NCI-H2196 (cell line): ENCODE results near the gene CDK10.
A peak's percentile ranks its signal among the peaks of the same experiment; 100 is the strongest.
"Not testable (repeated sequence)": the region's sequence is repeated elsewhere in the genome, so short reads cannot be mapped to it uniquely, and the experiment has no call there.

Experiments used
- DNase-seq: peaks from one replicate; lab custom pipeline; 2025; ENCODE audit not compliant: unreplicated experiment; lab: John Stamatoyannopoulos, UW

The CDK10 gene

DNA sequence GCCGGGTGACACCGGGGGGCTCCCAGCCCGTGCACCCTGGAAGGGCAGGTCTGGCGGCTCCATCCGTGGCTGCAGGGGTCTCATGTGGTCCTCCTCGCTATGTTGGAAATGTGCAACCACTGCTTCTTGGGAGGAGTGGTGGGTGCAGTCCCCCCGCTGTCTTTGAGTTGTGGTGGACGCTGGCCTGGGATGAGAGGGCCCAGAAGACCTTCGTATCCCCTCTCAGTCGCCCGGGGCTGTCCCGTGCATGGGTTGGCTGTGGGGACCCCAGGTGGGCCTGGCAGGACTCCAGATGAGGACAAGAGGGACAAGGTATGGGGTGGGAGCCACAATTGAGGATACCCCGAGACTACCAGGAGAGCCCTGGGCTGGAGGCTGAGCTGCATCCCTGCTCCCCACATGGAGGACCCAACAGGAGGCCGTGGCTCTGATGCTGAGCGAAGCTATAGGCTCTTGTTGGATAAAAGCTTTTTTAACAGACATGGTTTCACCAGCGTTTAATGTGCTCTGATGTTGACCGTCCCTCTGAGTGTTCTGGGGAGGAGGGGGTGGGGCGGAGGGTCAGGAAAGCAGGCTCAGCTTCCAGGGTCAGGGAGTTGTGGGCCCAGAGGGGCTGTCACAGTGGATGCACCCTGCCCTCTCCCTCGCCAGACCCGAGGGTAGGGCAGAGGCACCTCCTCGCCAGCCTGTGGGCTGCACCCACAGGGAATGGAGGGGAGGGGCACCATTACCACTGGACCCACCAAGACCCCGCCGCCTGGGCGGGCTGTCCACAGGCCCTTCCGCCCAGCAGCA is 9.6 kb downstream of the CDK10 start:
- no peak for DNase-seq

- no peak for DNase-seq
Observed at GRCh38 chr16:89696670-89697128, 10.2 kb downstream of the CDK10 start.

GRCh38 chr16:89697161-89697615 is 10.7 kb downstream of the CDK10 start:
- peak; percentile 38 for DNase-seq

- no peak for DNase-seq
Observed at GRCh38 chr16:89697616-89698331, 11.3 kb downstream of the CDK10 start.

GRCh38 chr16:89698717-89699116 is 12.2 kb downstream of the CDK10 start:
- not testable (repeated sequence) for DNase-seq

DNA sequence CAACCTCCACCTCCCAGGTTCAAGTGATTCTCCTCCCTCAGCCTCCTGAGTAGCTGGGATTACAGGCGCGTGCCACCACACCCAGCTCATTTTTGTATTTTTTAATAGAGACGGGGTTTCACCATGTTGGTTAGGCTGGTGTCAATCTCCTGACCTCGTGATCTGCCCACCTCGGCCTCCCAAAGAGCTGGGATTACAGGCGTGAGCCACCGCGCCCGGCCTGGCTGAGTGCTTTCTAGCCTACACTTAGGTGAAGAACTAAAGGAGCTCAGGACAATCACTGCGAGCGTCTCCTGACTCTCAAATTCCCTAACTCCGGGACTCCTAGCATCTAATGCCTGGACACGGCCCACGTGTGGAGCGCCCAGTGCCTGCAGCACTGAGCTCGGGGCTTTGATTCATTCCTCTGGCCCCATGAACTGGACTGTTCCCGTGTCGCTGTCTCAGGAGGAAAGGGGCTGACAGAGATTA is 13.2 kb downstream of the CDK10 start:
- DNase-seq: not testable (repeated sequence)

DNA sequence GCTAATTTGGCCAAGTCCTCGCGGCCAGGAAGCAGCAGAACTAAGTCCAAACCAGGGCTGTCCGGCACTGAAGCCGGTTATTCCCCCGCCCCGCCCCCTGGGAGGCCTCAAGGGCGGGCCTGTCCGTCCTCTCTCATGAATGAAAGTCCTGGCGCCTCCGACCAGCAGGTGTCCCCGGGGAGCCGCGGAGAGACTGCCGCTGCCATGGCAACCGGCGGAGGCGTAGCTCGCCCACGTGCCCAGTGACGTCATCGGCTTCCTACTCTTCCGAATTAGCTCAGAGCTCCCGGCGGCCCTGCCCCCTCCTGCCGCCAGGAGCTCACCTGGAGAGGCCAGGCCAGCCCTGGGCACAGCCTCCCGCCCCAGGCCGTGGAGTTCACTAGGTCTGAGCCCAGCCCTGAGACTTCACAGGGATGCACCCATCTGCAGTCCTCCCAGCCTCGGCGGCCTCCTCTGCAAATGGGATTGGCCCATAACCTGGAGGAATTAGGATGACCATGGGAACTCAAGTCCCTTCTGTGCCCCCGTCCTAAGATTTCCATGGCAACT is 13.7 kb downstream of the CDK10 start:
- peak; percentile 97 for DNase-seq

- DNase-seq: peak; percentile 55
Observed at GRCh38 chr16:89700649-89701424, 14.3 kb downstream of the CDK10 start.

- peak; percentile 86 for DNase-seq
Observed at GRCh38 chr16:89701425-89702406, 15.2 kb downstream of the CDK10 start, which contains the start of gene SPATA2L. Gene SPATA2L (minus strand): TSS chr16:89701705. CDS start chr16:89701232, 473 bp downstream.

DNA sequence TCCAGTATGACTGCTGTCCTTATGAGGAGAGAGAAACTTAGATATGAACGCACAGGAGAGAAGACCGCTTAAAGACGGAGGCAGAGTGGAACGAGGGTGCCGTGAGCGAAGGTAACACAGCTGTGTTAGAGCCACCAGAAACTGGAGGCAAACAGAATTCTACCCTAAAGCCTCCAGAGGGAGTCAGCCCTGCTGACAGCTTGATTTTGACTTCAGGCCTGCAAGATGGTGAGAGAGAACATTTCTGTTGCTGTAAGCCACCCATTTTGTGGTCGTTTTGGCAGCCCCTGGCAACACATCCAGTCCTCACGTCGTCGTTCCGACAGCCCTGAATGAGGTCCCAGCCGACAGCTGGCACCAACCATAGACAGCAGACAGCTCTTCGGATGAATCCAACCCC is 17.8 kb downstream of the CDK10 start:
- DNase-seq: no peak

DNA sequence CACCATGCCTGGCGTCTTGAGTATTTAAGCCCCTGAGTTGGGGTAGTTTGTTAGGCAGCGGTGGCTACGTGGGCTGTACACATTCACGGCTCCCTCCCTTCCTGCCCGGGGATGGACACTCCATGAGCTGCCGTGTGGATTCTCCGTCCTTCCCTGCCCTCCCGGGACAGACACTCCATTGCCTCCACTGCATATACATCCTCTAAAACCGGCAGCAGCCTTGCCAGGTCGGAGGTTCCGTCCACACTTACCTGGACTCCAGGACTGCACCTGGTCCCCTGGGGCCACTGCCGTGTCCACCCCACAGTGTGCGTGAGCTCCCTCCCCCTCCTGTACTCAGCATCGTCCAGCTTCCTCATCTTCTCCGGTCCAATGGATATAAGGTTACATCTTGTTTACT is 18.5 kb downstream of the CDK10 start:
- no peak for DNase-seq

DNA sequence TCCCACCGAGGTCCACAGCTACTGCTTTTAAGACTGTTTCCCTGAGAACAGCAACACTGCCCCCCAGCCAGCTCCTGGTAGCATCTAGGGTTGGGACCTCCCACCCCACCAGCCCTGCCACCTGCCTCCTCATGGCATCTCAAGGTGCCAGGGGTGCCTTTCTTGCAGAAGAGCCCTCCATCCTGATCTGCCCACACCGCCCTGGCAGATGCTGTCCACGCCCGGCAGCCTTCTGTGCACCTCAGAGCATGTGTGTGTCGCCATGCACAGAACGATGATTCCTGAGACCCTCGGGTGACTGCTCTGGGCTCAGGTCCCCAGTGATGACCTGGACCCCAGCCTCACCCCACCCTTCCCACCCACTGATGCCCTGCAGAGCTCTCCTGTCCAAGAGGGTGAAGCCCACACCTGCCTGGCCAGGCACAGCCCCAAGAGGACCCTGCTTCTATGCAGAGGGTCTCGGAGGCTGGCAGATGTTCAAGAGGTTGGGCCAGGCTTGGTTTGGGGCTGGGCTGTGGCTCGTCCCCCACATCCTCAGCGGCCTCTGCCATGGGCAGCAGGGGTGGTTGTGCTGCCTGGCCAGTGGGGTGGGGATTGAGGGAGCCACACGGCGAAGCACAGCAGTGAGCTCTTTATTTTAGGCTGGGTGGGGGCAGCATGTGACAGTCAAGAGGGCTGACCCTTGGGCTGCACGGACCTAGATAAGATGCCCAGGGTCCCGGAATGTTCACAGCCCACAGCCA is 20.2 kb downstream of the CDK10 start:
- no peak for DNase-seq

DNA sequence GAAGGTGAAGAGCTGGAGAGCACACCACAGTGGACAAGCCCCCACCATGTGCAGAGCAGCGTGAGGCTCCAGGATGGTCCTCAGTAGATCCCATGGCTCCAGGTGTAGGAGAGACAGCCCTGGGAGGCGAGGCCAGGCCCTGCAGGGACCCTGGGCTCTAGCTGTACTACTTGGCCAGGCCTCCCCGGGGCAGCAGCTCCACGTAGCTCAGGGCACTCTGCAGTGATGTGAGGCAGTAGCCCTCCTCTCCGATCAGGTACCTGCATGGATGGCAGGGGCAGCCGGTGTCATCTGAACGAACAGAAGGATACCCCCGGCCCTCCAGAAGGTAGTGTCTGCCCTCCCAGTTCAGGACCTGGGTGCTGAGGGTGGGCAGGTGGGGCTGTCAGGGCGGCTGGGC is 21.2 kb downstream of the CDK10 start:
- DNase-seq: no peak

DNA sequence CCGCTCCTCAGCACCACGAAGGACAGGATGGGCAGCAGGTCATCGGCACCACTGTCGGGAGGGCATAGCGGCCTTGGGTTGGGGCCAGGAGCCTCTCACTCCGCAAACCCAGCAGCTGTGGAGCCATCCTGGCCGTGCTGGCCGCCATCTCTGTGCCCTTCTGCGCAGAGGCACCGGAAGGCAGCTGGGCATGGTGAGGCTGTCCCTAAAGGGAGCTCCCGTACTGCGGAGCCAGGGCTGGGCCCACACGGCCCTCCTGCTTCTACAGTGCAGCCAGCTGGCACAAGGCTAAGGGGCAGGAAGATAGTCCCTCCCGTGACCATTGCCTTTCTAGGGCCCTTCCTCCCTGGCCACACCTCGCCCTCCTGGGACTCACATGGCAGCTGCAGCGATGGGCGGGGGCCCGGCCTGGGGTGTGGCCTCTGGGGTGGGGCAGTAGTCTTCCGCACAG is 22.0 kb downstream of the CDK10 start:
- DNase-seq: no peak

GRCh38 chr16:89709166-89709565 is 22.7 kb downstream of the CDK10 start:
- DNase-seq: no peak

DNA sequence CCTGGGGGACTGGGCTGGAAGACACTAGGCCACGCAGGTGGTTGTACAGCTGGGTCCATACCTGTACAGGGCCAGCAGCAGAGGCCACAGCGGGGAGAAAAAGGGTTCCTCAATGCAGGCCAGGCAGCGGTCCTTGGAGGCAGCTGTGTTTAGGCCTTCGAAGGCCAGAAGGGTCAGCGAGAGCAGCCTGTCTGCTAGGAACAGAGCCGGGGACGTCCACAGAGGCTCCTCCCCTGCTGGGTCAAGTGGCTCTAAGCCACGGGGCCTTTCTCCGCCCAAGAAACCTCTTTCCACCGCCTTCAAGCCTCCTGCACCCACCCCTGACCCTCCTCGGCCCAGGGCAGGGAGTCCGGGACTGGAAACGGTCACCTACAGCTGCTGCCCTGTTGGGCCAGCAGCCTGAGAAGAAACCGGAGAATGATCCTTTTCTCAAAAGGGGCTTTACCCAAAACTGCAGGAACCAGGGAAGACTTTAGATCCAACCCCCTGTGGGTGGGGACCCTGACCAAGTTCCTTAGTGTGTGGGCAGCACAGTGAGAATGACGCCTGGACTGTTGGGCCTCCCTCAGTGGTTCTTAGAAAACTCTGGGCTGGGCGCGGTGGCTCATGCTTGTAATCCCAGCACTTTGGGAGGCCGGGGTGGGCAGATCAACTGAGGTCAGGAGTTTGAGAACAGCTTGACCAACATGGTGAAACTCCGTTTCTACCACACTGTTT is 23.4 kb downstream of the CDK10 start:
- no peak for DNase-seq

GRCh38 chr16:89710709-89711564 is 24.4 kb downstream of the CDK10 start:
- no peak for DNase-seq
